KMS-11 (cell line): ENCODE results near the gene SLC66A3.

ENCODE experiments used
- H2AFZ ChIP-seq: fragments of 200-600 bp; sonication (generic); 2 replicates; pipeline ENCODE4 v1.6.1; 2016; ENCODE audit warnings: antibody characterized with exemption, mixed run types, low read depth
- H3K27ac ChIP-seq: fragments of 200-600 bp; sonication (generic); 2 replicates; pipeline ENCODE4 v1.6.1; 2016; ENCODE audit warnings: mild to moderate bottlenecking, mixed run types
- H3K27me3 ChIP-seq: fragments of 200-600 bp; sonication (generic); 2 replicates; pipeline ENCODE4 v1.6.1; 2017; ENCODE audit warnings: mild to moderate bottlenecking, low read depth, mixed run types, moderate library complexity; ENCODE audit not compliant: insufficient read depth
- H3K36me3 ChIP-seq: fragments of 200-600 bp; sonication (generic); 2 replicates; pipeline ENCODE4 v1.6.1; 2017; ENCODE audit warnings: mild to moderate bottlenecking, mixed run types; ENCODE audit not compliant: insufficient read depth
- H3K4me1 ChIP-seq: fragments of 200-600 bp; sonication (generic); 2 replicates; pipeline ENCODE4 v1.6.1; 2016; ENCODE audit warnings: mild to moderate bottlenecking, low read depth, mixed run types; ENCODE audit not compliant: poor library complexity, severe bottlenecking
- H3K4me2 ChIP-seq: fragments of 200-600 bp; sonication (generic); 2 replicates; pipeline ENCODE4 v1.7.0; 2016; ENCODE audit warnings: mild to moderate bottlenecking, mixed run types
- H3K4me3 ChIP-seq: fragments of 200-600 bp; sonication (generic); IDR thresholded peaks from 2 replicates; pipeline ENCODE4 v1.6.1; 2017; ENCODE audit warnings: low read depth, low read length, mixed read lengths; ENCODE audit not compliant: insufficient read depth
- H3K79me2 ChIP-seq: fragments of 200-600 bp; sonication (generic); 2 replicates; pipeline ENCODE4 v1.6.1; 2016; ENCODE audit warnings: low read depth, mixed run types; ENCODE audit not compliant: insufficient read depth
- H3K9ac ChIP-seq: fragments of 200-600 bp; sonication (generic); 2 replicates; pipeline ENCODE4 v1.6.1; 2016; ENCODE audit warnings: mild to moderate bottlenecking, mixed run types
- H4K20me1 ChIP-seq: fragments of 200-600 bp; sonication (generic); 2 replicates; pipeline ENCODE4 v1.6.1; 2016; ENCODE audit warnings: mild to moderate bottlenecking, mixed run types; ENCODE audit not compliant: insufficient read depth
- TF ChIP-seq, protein P1 (sequence below): fragments of 200-600 bp; sonication (generic); conservative IDR thresholded peaks from 2 replicates; pipeline ENCODE4 v1.6.1; 2017; ENCODE audit warnings: low read depth, mild to moderate bottlenecking, antibody characterized with exemption, low read length, moderate library complexity, mixed read lengths

The SLC66A3 gene

GRCh38 chr2:11141319-11141718 is 13.9 kb upstream of the SLC66A3 start:
- H4K20me1 ChIP-seq = no peaks in the 10 kb centered on the region
- H3K27me3 ChIP-seq = no peaks in the 10 kb centered on the region
- H3K4me1 ChIP-seq = no peaks in the 10 kb centered on the region
- H3K4me3 ChIP-seq = no peak overlapping the region
- no peaks in the 10 kb centered on the region for H3K36me3 ChIP-seq
- H3K27ac ChIP-seq = no peak overlapping the region
- no peak overlapping the region for H3K4me2 ChIP-seq
- no peaks in the 10 kb centered on the region for H3K79me2 ChIP-seq
- no peak overlapping the region for H3K9ac ChIP-seq
- no peak overlapping the region for H2AFZ ChIP-seq
- TF ChIP-seq, protein P1, sequence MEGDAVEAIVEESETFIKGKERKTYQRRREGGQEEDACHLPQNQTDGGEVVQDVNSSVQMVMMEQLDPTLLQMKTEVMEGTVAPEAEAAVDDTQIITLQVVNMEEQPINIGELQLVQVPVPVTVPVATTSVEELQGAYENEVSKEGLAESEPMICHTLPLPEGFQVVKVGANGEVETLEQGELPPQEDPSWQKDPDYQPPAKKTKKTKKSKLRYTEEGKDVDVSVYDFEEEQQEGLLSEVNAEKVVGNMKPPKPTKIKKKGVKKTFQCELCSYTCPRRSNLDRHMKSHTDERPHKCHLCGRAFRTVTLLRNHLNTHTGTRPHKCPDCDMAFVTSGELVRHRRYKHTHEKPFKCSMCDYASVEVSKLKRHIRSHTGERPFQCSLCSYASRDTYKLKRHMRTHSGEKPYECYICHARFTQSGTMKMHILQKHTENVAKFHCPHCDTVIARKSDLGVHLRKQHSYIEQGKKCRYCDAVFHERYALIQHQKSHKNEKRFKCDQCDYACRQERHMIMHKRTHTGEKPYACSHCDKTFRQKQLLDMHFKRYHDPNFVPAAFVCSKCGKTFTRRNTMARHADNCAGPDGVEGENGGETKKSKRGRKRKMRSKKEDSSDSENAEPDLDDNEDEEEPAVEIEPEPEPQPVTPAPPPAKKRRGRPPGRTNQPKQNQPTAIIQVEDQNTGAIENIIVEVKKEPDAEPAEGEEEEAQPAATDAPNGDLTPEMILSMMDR = no peak

GRCh38 chr2:11142330-11142729 is 12.9 kb upstream of the SLC66A3 start:
- Histone ChIP-seq H3K36me3 (no peaks in the 10 kb centered on the region), H3K4me2 (no peak overlapping the region), H4K20me1 (no peaks in the 10 kb centered on the region), H3K9ac (no peak overlapping the region), H3K27ac (no peak overlapping the region), H3K4me3 (no peak overlapping the region), H3K27me3 (no peaks in the 10 kb centered on the region), H3K4me1 (no peaks in the 10 kb centered on the region), H2AFZ (no peak overlapping the region), H3K79me2 (no peaks in the 10 kb centered on the region)
- TF ChIP-seq, protein P1 = no peak

GRCh38 chr2:11142987-11143386 is 12.3 kb upstream of the SLC66A3 start:
- Histone ChIP-seq H3K4me3 (no peak overlapping the region), H4K20me1 (no peaks in the 10 kb centered on the region), H3K27ac (no peak overlapping the region), H3K4me2 (no peak overlapping the region), H3K9ac (no peak overlapping the region), H3K27me3 (no peaks in the 10 kb centered on the region), H3K36me3 (no peaks in the 10 kb centered on the region), H3K4me1 (no peaks in the 10 kb centered on the region), H3K79me2 (no peaks in the 10 kb centered on the region), H2AFZ (no peak overlapping the region)
- TF ChIP-seq, protein P1 = no peak

DNA sequence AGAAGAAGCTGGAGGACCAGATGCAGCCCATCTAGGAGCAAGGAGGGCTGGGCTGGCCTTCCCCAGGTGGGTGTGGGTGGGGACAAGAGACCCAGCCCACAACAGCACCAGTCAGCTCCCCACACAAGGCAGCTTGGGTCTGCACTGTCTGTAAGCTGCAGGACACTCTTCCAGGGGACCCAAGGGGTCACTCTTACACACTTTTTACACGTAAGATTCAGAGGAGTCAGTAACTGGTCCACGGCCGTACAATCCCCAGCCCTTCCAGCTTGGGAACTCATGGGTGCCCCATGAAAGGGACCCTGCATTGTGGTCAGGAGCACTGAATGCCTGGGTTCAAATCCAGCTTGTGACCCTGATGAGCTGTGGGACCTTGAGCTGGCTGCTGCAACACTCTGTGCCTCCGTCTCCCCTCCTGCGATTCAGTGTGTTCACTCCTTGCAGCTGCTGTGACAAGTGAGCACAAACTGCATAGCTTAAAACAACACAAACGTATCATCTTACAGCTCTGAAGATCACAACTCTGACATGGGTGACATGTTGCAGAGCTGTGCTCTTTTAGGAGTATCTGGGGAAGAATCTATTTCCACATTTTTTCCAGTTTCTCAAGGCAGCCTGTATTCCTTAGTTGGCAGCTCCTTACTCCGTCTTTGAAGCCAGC is 11.1 kb upstream of the SLC66A3 start:
- Histone ChIP-seq H4K20me1 (no peaks in the 10 kb centered on the region), H2AFZ (no peak overlapping the region), H3K4me2 (no peak overlapping the region), H3K4me3 (no peak overlapping the region), H3K9ac (no peak overlapping the region), H3K4me1 (no peaks in the 10 kb centered on the region), H3K79me2 (no peaks in the 10 kb centered on the region), H3K36me3 (no peaks in the 10 kb centered on the region), H3K27me3 (no peaks in the 10 kb centered on the region), H3K27ac (no peak overlapping the region)
- TF ChIP-seq, protein P1 = no peak
